Upper lobe of left lung (tissue), 6 donors: ENCODE results near the gene SNX1. TPM values are rescaled to one million over a fixed set of nuclear protein-coding genes. Genes with fewer than 3 reads are reported as not detected.
"Not testable (repeated sequence)": the region's sequence is repeated elsewhere in the genome, so short reads cannot be mapped to it uniquely, and the experiment has no call there.

Experiments
- ATAC-seq, 2 donors: fragments of 200-7000 bp; cut with Tn5 transposase; one replicate each; pipeline ENCODE4 v1.9.1; 2022; ENCODE audit warnings: mild to moderate bottlenecking in 2 of 2, moderate library complexity in 2 of 2; ENCODE audit not compliant: low FRiP score in 2 of 2
- DNase-seq, 2 donors: peaks; one replicate each; pipeline ENCODE4 v3.0.0-alpha.2; 2019 to 2020
- H3K27ac ChIP-seq, 4 donors: fragments of 200-600 bp; sonication (generic); one replicate each; pipeline ENCODE4 v1.5.1; 2016 to 2019
- H3K27me3 ChIP-seq, 4 donors: fragments of 200-600 bp; sonication (generic); one replicate each; pipeline ENCODE4 v1.5.1; 2017 to 2019
- H3K36me3 ChIP-seq, 4 donors: fragments of 200-600 bp; sonication (generic); one replicate each; pipeline ENCODE4 v1.5.1; 2016 to 2019
- H3K4me1 ChIP-seq, 4 donors: fragments of 200-600 bp; sonication (generic); one replicate each; pipeline ENCODE4 v1.5.1; 2018 to 2019
- H3K4me3 ChIP-seq, 4 donors: fragments of 200-600 bp; sonication (generic); one replicate each; pipeline ENCODE4 v1.5.1; 2017 to 2019; ENCODE audit warnings: mild to moderate bottlenecking in 2 of 4, moderate library complexity in 1 of 4
- H3K9me3 ChIP-seq, 4 donors: fragments of 200-600 bp; sonication (generic); one replicate each; pipeline ENCODE4 v1.5.1; 2018 to 2019
- CTCF ChIP-seq, 6 experiments: fragments of 450-650 bp in 4 of 6; fragments of 200-600 bp in 2 of 6; sonication (generic) in 2 of 6; IDR thresholded peaks; one replicate each; pipeline ENCODE4 v1.5.1; 2016 to 2019; ENCODE audit warnings: antibody characterized with exemption in 6 of 6
- EP300 ChIP-seq, 4 donors: sonication (generic); formaldehyde crosslinking; IDR thresholded peaks; one replicate each; pipeline ENCODE4 v1.5.1; 2017; ENCODE audit warnings: antibody characterized with exemption in 4 of 4, control low read depth in 2 of 4
- POLR2A ChIP-seq, 4 donors: fragments of 450-650 bp; IDR thresholded peaks; one replicate each; pipeline ENCODE4 v1.5.1; 2016 to 2017; ENCODE audit warnings: antibody characterized with exemption in 4 of 4, mild to moderate bottlenecking in 2 of 4
- POLR2AphosphoS5 ChIP-seq, 2 donors: sonication (generic); formaldehyde crosslinking; IDR thresholded peaks; one replicate each; pipeline ENCODE4 v1.5.1; 2017; ENCODE audit warnings: antibody characterized with exemption in 2 of 2
- WGBS, 2 donors: methylation state at CpG; one replicate each; pipeline ENCODE4 v1.1.5; 2017 to 2018; 5-methylcytosine and 5-hydroxymethylcytosine counted together
- total RNA-seq, 6 donors: library from RNA; depleted of rRNA in 4 of 6; stranded (reverse); fragments of >200 nt in 4 of 6; gene quantifications; one replicate each; pipeline versions ENCODE4 v1.1.0 to v1.2.1, GENCODE V29; 2016 to 2021
- donor health status: DM: no; HTN: no; CAD: no; lungs with moderate emphysema.
- donor health status: DM: no; HTN: yes; CAD: no; lungs with severe emphysema.

The SNX1 gene
- total RNA-seq, 6 donors from 2014 or later: 103 to 234 (median 154) TPM

- Histone ChIP-seq H3K27ac (peak overlapping the region; percentile 42 to 72 (median 62)), H3K27me3 (no peaks in the 10 kb centered on the region), H3K4me3 (no peak overlapping the region), H3K9me3 (no peaks in the 10 kb centered on the region), H3K4me1 (peaks cover 6 to 18% (median 12%) of the 10 kb centered on the region in 4 donors), H3K36me3 (peaks cover 0 to 18% (median 4%) of the 10 kb centered on the region in 4 donors)
- ATAC-seq: peak; percentile 6 to 80
- TF ChIP-seq CTCF (IDR thresholded peaks at IDR 0.05): no peak
- TF ChIP-seq EP300 (IDR thresholded peaks at IDR 0.05): no peak
- peak in 1 of 4 donors; percentile 53 for TF ChIP-seq POLR2A (IDR thresholded peaks at IDR 0.05)
- peak in 1 of 2 donors; percentile 51 for TF ChIP-seq POLR2AphosphoS5 (IDR thresholded peaks at IDR 0.05)
- DNase-seq: peak in 1 of 2 donors; percentile 69
- 65 to 80% methylated on average over 4 to 8 of the region's 8 CpGs for WGBS, 2 donors
Measured at GRCh38 chr15:64070965-64071851, 24.6 kb upstream of the SNX1 start.

- H3K4me1 ChIP-seq: peaks cover 6 to 18% (median 12%) of the 10 kb centered on the region in 4 donors
- peaks cover 0 to 18% (median 4%) of the 10 kb centered on the region in 4 donors for H3K36me3 ChIP-seq
- 77 to 89% methylated on average over 4 of the region's 4 CpGs for WGBS, 2 donors
- no peaks in the 10 kb centered on the region for H3K9me3 ChIP-seq
- no peaks in the 10 kb centered on the region for H3K27me3 ChIP-seq
- H3K4me3 ChIP-seq: no peak overlapping the region
- ATAC-seq: no peak
- no peak for DNase-seq
- peak overlapping the region; percentile 41 to 72 (median 62) for H3K27ac ChIP-seq
- TF ChIP-seq POLR2A (IDR thresholded peaks at IDR 0.05): no peak
- no peak for TF ChIP-seq POLR2AphosphoS5 (IDR thresholded peaks at IDR 0.05)
- TF ChIP-seq EP300 (IDR thresholded peaks at IDR 0.05): no peak
- TF ChIP-seq CTCF (IDR thresholded peaks at IDR 0.05): no peak
Measured at GRCh38 chr15:64071931-64072765, 23.6 kb upstream of the SNX1 start.

- Histone ChIP-seq H3K9me3 (no peaks in the 10 kb centered on the region), H3K27me3 (no peaks in the 10 kb centered on the region), H3K4me3 (no peak overlapping the region), H3K36me3 (peaks cover 0 to 18% (median 4%) of the 10 kb centered on the region in 4 donors), H3K27ac (peak overlapping the region in 1 of 4 donors; percentile 8), H3K4me1 (peaks cover 0 to 13% (median 6%) of the 10 kb centered on the region in 4 donors)
- WGBS, 2 donors: 61 to 81% methylated on average over 2 of the region's 2 CpGs
- TF ChIP-seq EP300 (IDR thresholded peaks at IDR 0.05) (peak in 1 of 4 donors; percentile 70), POLR2AphosphoS5 (IDR thresholded peaks at IDR 0.05) (no peak)
- DNase-seq (no peak), ATAC-seq (no peak)
Measured at GRCh38 chr15:64072812-64073211, 23.0 kb upstream of the SNX1 start.

- not testable (repeated sequence) for H3K4me3 ChIP-seq, H3K27ac ChIP-seq, H3K9me3 ChIP-seq, H3K27me3 ChIP-seq, DNase-seq, ATAC-seq
- WGBS, 2 donors: 92 to 100% methylated on average over 2 of the region's 2 CpGs
- peaks cover 0 to 13% (median 5%) of the 10 kb centered on the region in 4 donors for H3K4me1 ChIP-seq
- peaks cover 0 to 18% (median 4%) of the 10 kb centered on the region in 4 donors for H3K36me3 ChIP-seq
Measured at GRCh38 chr15:64073496-64073895, 22.3 kb upstream of the SNX1 start.

GRCh38 chr15:64082757-64083156, 13.0 kb upstream of the SNX1 start:
- ATAC-seq (no peak), DNase-seq (no peak)
- H3K27me3 ChIP-seq: no peaks in the 10 kb centered on the region
- H3K36me3 ChIP-seq: peaks cover 6 to 69% (median 20%) of the 10 kb centered on the region in 4 donors
- no peak overlapping the region for H3K27ac ChIP-seq
- H3K9me3 ChIP-seq: no peaks in the 10 kb centered on the region
- WGBS, 2 donors: 64 to 65% methylated on average over 3 of the region's 3 CpGs
- H3K4me3 ChIP-seq: no peak overlapping the region
- no peaks in the 10 kb centered on the region for H3K4me1 ChIP-seq
- TF ChIP-seq EP300 (IDR thresholded peaks at IDR 0.05) (no peak), POLR2A (IDR thresholded peaks at IDR 0.05) (no peak), POLR2AphosphoS5 (IDR thresholded peaks at IDR 0.05) (no peak), CTCF (IDR thresholded peaks at IDR 0.05) (no peak)
